Ovary (tissue), 9 donors: ENCODE measurements around the gene NCOA6. TPM values are rescaled to one million over a fixed set of nuclear protein-coding genes. Genes with fewer than 3 reads are reported as not detected.

ENCODE experiments used
- DNase-seq, 5 donors: peaks; one replicate each; pipeline ENCODE4 v3.0.0-alpha.2; 2019 to 2020
- H3K27ac ChIP-seq, 2 donors: fragments of 200-600 bp; one replicate each; pipeline versions ENCODE4 v1.5.1 to v1.8.0; 2019 to 2022
- H3K27me3 ChIP-seq: fragments of 200-600 bp; one replicate; pipeline ENCODE4 v1.8.0; 2022
- H3K36me3 ChIP-seq: fragments of 200-600 bp; sonication (generic); one replicate; pipeline ENCODE4 v1.5.1; 2019
- H3K4me1 ChIP-seq: one replicate; pipeline ENCODE4 v1.8.1; 2013; ENCODE audit warnings: mild to moderate bottlenecking, moderate library complexity; ENCODE audit not compliant: insufficient read depth
- H3K4me3 ChIP-seq: fragments of 200-600 bp; sonication (generic); one replicate; pipeline ENCODE4 v1.5.1; 2017
- H3K9me3 ChIP-seq, 2 donors: fragments of 200-600 bp in 1 of 2; sonication (generic) in 1 of 2; one replicate each; pipeline versions ENCODE4 v1.5.1 to v1.8.1; 2013 to 2019; ENCODE audit warnings: mild to moderate bottlenecking in 1 of 2, moderate library complexity in 1 of 2
- EP300 ChIP-seq: sonication (generic); formaldehyde crosslinking; IDR thresholded peaks from one replicate; pipeline ENCODE4 v1.6.1; 2017; ENCODE audit warnings: antibody characterized with exemption
- POLR2A ChIP-seq: fragments of 450-650 bp; IDR thresholded peaks from one replicate; pipeline ENCODE4 v1.6.1; 2017; ENCODE audit warnings: antibody characterized with exemption, mild to moderate bottlenecking, moderate library complexity
- WGBS, 3 donors: extraction: QIAGEN DNeasy Blood & Tissue Kit in 1 of 3; methylation state at CpG; one replicate each; pipeline versions ENCODE4 v1.1.5 to v1.1.7; 2013 to 2017; 5-methylcytosine and 5-hydroxymethylcytosine counted together
- intact Hi-C, 4 donors: fragments of 100-400 bp; cut with DNase I; formaldehyde crosslinking; loops; one replicate each; pipeline versions ENCODE4 v1.11.0 to v1.15.1; 2022 to 2023
- polyA plus RNA-seq, 2 donors: library from polyadenylated mRNA; stranded (reverse); fragments of 200-250 nt in 1 of 2; fragments of 350-450 nt in 1 of 2; fragmentation: Illumina TruSeq in 1 of 2; extraction: RNeasy Lipid Tissue Mini Kit (QIAGEN cat#74804) in 1 of 2; gene quantifications; one replicate each; pipeline ENCODE4 v1.2.3, GENCODE V29; 2013 to 2014
- total RNA-seq, 7 donors: library from RNA; depleted of rRNA in 2 of 7; stranded (reverse); fragments of >200 nt in 2 of 7; fragmentation: NEBNext Ultra II Directional in 3 of 7; extraction: Animal tissue kit (Norgen Biotek cat#: 25700) in 3 of 7; gene quantifications; one replicate each; pipeline versions ENCODE4 v1.1.0 to v1.2.4, GENCODE V29; 2016 to 2023
- TF ChIP-seq, protein P1 (sequence below), 3 donors: fragments of 450-650 bp in 2 of 3; fragments of 200-600 bp in 1 of 3; IDR thresholded peaks; one replicate each; pipeline versions ENCODE4 v1.5.1 to v1.8.0; 2016 to 2022; ENCODE audit warnings: antibody characterized with exemption in 3 of 3, mild to moderate bottlenecking in 1 of 3
- donor health status: DM: no; HTN: no; CAD: no; lungs with moderate emphysema.
- donor health status: DM: no; HTN: no; CAD: no.
- donor health status: Bipolar disorder and iron deficiency.
- donor health status: DM: yes; HTN: yes; CAD: no.
- donor health status: DM: no; HTN: no; CAD: no.
- donor health status: DM: yes; HTN: yes; CAD: no.

The NCOA6 gene
- total and polyA plus RNA-seq, 9 donors, result 10.5 to 31.7 (median 23.9) TPM

DNA sequence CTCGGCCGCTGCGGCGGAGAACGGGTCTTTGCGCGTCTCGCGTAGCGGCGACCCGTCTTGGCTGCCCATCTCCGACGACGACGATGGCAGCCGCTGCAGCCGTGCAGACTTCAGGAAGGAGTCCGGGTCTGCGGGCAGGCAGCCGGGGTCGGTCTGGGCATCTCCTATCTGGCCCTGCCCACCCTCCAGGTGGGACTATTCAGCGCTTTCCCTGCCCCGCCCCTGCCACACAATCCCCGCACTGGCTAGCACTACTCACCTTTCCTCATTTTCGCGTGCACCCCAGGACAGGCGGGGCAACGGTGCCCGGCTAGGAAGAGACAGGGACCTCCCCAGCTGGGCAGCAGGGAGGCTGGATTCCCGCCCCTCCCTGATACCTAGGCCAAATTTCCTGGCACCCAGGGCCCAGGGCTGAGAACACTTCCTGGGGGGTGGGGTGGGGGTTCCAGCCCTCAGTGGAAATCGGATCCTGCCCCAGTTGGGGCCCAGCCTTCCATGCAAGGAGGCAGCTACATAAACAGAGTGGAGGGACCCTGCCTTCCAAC, 38.0 kb upstream of the NCOA6 start:
- Histone ChIP-seq H3K9me3 (no peaks in the 10 kb centered on the region), H3K4me1 (no peaks in the 10 kb centered on the region), H3K36me3 (no peaks in the 10 kb centered on the region), H3K4me3 (no peak overlapping the region), H3K27me3 (no peaks in the 10 kb centered on the region), H3K27ac (no peak overlapping the region)
- no peak for DNase-seq
- 67 to 74% (median 70%) methylated on average over 32 of the region's 32 CpGs for WGBS, 3 donors
- TF ChIP-seq POLR2A (no peak), EP300 (no peak)
- TF ChIP-seq, protein P1, sequence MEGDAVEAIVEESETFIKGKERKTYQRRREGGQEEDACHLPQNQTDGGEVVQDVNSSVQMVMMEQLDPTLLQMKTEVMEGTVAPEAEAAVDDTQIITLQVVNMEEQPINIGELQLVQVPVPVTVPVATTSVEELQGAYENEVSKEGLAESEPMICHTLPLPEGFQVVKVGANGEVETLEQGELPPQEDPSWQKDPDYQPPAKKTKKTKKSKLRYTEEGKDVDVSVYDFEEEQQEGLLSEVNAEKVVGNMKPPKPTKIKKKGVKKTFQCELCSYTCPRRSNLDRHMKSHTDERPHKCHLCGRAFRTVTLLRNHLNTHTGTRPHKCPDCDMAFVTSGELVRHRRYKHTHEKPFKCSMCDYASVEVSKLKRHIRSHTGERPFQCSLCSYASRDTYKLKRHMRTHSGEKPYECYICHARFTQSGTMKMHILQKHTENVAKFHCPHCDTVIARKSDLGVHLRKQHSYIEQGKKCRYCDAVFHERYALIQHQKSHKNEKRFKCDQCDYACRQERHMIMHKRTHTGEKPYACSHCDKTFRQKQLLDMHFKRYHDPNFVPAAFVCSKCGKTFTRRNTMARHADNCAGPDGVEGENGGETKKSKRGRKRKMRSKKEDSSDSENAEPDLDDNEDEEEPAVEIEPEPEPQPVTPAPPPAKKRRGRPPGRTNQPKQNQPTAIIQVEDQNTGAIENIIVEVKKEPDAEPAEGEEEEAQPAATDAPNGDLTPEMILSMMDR (IDR thresholded peaks at IDR 0.05), result no peak
- intact Hi-C loops, result no loop called here

DNA sequence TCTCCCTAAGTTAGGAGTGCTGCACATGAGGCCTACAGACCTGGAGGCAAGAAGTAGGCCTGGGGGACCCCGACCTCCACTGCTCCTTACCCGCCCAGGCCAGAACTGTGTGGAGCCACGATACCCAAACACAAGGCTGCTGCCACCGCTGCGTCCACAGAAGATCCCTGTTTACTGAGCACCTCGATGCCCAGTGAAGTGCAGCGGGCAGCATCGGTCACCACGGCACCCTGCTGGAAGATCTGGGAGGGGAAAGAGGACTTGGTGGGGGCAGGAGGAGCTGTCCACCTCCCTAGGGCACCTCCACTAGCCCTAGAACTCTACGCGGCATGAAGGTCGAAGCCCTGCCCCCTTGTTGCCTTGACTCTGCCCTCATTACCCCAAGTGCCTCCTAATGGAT, 37.3 kb upstream of the NCOA6 start:
- WGBS, 3 donors, result 88 to 95% (median 92%) methylated on average over 12 of the region's 12 CpGs
- Histone ChIP-seq H3K9me3 (no peaks in the 10 kb centered on the region), H3K4me3 (no peak overlapping the region), H3K4me1 (no peaks in the 10 kb centered on the region), H3K27me3 (no peaks in the 10 kb centered on the region), H3K36me3 (no peaks in the 10 kb centered on the region), H3K27ac (no peak overlapping the region)
- TF ChIP-seq POLR2A (no peak), EP300 (no peak)
- TF ChIP-seq, protein P1 (IDR thresholded peaks at IDR 0.05), result no peak
- no peak for DNase-seq
- intact Hi-C loops, result no loop called here

DNA sequence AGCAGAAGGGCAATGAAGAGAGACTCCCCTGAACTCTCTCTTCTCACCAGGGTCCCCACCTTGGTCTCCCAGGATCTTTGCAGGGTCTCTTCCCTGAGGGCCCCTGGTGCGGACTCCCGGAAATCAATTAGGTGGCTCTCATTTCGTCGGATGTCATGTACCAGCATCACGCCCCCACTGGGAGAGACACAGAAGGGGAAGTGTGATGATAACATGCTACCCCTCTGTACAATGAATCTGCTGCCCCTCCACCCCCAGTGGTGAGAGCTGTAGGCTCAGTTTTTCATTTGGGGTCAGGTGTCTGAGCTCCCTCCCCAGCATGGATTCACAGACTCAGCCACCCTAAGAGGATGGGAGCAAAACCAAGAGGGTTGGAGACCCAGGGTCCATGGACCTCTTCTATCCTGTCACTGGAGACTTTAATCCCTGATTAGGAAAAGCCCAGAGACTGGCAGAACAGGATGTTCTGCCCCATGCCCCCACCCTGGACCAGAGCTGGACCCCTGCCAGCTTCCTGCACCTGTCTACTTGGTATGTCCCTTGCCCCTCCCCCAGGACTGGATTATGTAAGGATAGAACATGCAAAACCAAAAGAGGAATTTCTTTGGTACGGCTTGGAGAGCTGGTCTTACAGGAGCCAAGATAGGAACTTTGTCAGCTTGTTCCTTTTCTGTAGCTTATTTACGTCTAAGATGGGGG, 36.1 kb upstream of the NCOA6 start:
- no peaks in the 10 kb centered on the region for H3K4me1 ChIP-seq
- H3K27me3 ChIP-seq, result no peaks in the 10 kb centered on the region
- H3K36me3 ChIP-seq, result no peaks in the 10 kb centered on the region
- H3K27ac ChIP-seq, result no peak overlapping the region
- 86 to 95% (median 93%) methylated on average over 7 of the region's 7 CpGs for WGBS, 3 donors
- no peak for DNase-seq
- H3K9me3 ChIP-seq, result no peaks in the 10 kb centered on the region
- intact Hi-C loops, result no loop called here
- no peak overlapping the region for H3K4me3 ChIP-seq
- TF ChIP-seq, protein P1 (IDR thresholded peaks at IDR 0.05), result no peak
- TF ChIP-seq POLR2A (no peak), EP300 (no peak)

DNA sequence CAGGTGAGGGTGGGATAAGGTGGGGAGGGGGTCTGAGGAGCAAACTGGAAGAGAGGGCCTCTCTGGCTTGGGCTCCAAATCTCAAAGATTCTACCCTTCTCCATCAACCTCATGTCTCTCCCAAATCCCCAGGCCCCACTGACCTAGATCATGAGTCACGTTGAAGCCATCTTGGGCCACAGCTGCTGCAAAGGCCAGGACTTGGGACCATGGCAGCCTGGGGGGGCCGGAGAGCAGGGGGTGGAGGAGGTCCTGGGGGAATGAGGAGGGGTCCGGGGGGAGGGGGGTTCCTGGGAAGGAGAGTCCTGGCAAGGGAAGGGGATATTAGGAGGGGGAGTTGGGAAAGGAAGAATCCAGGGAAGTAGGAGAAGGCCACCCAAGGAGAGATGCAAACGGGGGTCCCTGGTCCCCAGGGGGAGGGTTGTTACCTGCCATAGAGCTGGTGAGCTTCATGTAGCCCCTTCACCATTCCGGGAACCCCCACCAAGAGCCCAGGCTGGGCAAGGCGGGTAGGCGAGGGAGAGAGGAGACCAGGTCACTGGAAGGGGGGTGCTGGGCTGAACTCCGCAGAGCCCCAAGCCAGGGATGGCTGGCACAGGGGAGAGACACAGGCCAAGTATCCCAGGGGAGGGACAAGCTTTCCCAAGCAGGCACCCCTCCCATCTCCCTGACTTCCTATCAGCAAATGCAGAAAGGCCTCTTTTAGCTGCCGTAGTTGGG, 34.5 kb upstream of the NCOA6 start:
- no peak overlapping the region for H3K4me3 ChIP-seq
- no peaks in the 10 kb centered on the region for H3K4me1 ChIP-seq
- TF ChIP-seq, protein P1 (IDR thresholded peaks at IDR 0.05), result no peak
- H3K27ac ChIP-seq, result no peak overlapping the region
- intact Hi-C loops, result no loop called here
- H3K36me3 ChIP-seq, result no peaks in the 10 kb centered on the region
- H3K27me3 ChIP-seq, result no peaks in the 10 kb centered on the region
- 85 to 91% (median 87%) methylated on average over 9 of the region's 9 CpGs for WGBS, 3 donors
- H3K9me3 ChIP-seq, result no peaks in the 10 kb centered on the region
- no peak for DNase-seq
